Measurements from ENCODE around the gene PLA2G1B.

GRCh38 chr12:120292411-120292660 is 35.2 kb downstream of the PLA2G1B start:
- TF ChIP-seq, protein P1, sequence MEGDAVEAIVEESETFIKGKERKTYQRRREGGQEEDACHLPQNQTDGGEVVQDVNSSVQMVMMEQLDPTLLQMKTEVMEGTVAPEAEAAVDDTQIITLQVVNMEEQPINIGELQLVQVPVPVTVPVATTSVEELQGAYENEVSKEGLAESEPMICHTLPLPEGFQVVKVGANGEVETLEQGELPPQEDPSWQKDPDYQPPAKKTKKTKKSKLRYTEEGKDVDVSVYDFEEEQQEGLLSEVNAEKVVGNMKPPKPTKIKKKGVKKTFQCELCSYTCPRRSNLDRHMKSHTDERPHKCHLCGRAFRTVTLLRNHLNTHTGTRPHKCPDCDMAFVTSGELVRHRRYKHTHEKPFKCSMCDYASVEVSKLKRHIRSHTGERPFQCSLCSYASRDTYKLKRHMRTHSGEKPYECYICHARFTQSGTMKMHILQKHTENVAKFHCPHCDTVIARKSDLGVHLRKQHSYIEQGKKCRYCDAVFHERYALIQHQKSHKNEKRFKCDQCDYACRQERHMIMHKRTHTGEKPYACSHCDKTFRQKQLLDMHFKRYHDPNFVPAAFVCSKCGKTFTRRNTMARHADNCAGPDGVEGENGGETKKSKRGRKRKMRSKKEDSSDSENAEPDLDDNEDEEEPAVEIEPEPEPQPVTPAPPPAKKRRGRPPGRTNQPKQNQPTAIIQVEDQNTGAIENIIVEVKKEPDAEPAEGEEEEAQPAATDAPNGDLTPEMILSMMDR (IDR thresholded peaks at IDR 0.05 in 8 of 11, conservative IDR thresholded peaks at IDR 0.05 in 3 of 11) = no peak
- no peak for TF ChIP-seq POLR2AphosphoS5 (IDR thresholded peaks at IDR 0.05)
